Measurements from ENCODE around the gene NDUFA13.

- TF ChIP-seq GATA3 (IDR thresholded peaks at IDR 0.05; ENCODE audit: low read depth, low read length) (no peak), GATA2 (IDR thresholded peaks at IDR 0.05; ENCODE audit: low read depth, low read length) (no peak)
Observed at GRCh38 chr19:19480688-19481087, 35.3 kb upstream of the NDUFA13 start.
